Measurements from ENCODE around the gene HORMAD2.

The HORMAD2 gene

GRCh38 chr22:30121960-30122359 lies 41.7 kb downstream of the HORMAD2 start:
- Histone ChIP-seq H3K27ac (ENCODE audit: low read length) (no peak overlapping the region), H3K79me2 (ENCODE audit: insufficient read depth, low read length) (no peaks in the 10 kb centered on the region), H3K9ac (ENCODE audit: low read depth, low read length) (no peak overlapping the region), H3K4me2 (ENCODE audit: insufficient read depth, low read length) (no peak overlapping the region), H3K36me3 (ENCODE audit: insufficient read depth, low read length) (no peaks in the 10 kb centered on the region), H4K20me1 (ENCODE audit: insufficient read depth, low read length) (no peaks in the 10 kb centered on the region), H3K27me3 (ENCODE audit: insufficient read depth, low read length, poor library complexity) (no peaks in the 10 kb centered on the region), H3K4me1 (ENCODE audit: insufficient read depth, low read length) (no peaks in the 10 kb centered on the region), H3K9me3 (ENCODE audit: insufficient read depth, low read length, severe bottlenecking) (no peaks in the 10 kb centered on the region), H2AFZ (ENCODE audit: low read depth, low read length) (no peak overlapping the region), H3K4me3 (ENCODE audit: low read depth in 1 of 2, low read length in 2 of 2) (no peak overlapping the region)
- TF ChIP-seq CTCF (IDR thresholded peaks at IDR 0.05; ENCODE audit: borderline replicate concordance, extremely low read depth, low read length, poor library complexity, severe bottlenecking): no peak
- no peak for TF ChIP-seq EZH2 (IDR thresholded peaks at IDR 0.05; ENCODE audit: borderline replicate concordance, low read depth, low read length, severe bottlenecking)
- ATAC-seq (ENCODE audit: insufficient read depth, low read depth) (no peak), DNase-seq (no peak)

DNA sequence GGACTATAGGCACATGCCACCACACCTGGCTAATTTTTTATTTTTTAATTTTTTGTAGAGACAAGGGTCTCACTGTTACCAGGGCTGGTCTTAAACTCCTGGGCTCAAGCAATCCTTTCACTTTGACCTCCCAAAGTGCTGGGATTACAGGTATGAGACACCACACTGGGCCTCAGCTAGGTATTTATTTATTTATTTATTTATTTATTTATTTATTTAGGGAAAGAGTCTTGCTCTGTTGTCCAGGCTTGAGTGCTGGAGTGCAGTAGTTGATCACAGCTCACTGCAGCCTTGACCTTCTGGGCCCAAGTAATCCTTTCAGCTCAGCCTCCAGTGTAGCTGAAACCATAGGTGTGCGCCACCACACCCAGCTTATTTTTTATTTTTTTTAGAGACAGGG lies 43.2 kb downstream of the HORMAD2 start:
- Histone ChIP-seq H2AFZ (ENCODE audit: low read depth, low read length) (no peak overlapping the region), H3K4me3 (ENCODE audit: low read depth in 1 of 2, low read length in 2 of 2) (no peak overlapping the region), H3K4me1 (ENCODE audit: insufficient read depth, low read length) (no peaks in the 10 kb centered on the region), H3K79me2 (ENCODE audit: insufficient read depth, low read length) (no peaks in the 10 kb centered on the region), H3K36me3 (ENCODE audit: insufficient read depth, low read length) (no peaks in the 10 kb centered on the region), H3K4me2 (ENCODE audit: insufficient read depth, low read length) (no peak overlapping the region), H3K27ac (ENCODE audit: low read length) (no peak overlapping the region), H4K20me1 (ENCODE audit: insufficient read depth, low read length) (no peaks in the 10 kb centered on the region), H3K9ac (ENCODE audit: low read depth, low read length) (no peak overlapping the region), H3K27me3 (ENCODE audit: insufficient read depth, low read length, poor library complexity) (no peaks in the 10 kb centered on the region), H3K9me3 (ENCODE audit: insufficient read depth, low read length, severe bottlenecking) (no peaks in the 10 kb centered on the region)
- DNase-seq (no peak), ATAC-seq (ENCODE audit: insufficient read depth, low read depth) (no peak)
- TF ChIP-seq EZH2 (IDR thresholded peaks at IDR 0.05; ENCODE audit: borderline replicate concordance, low read depth, low read length, severe bottlenecking) (no peak), CTCF (IDR thresholded peaks at IDR 0.05; ENCODE audit: borderline replicate concordance, extremely low read depth, low read length, poor library complexity, severe bottlenecking) (no peak)

DNA sequence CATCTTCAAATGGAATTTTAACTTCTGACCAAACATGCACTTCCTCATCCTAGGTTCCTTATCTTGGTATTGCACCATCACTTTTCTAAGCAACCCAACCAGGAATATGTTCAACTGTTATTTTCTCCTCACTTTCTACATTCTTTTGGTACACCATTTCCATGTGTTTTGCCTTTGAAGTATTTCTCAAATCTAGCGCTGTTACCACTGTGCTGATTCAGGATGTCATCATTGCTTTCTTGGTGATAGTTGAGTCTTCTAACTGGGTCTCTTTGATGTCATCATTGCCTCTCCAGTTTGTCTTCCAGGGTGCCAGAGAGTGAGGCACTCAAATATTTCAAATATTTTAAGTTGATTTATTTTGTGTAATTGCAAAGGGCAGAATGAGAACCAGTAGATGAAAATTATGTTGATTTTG lies 47.5 kb downstream of the HORMAD2 start:
- no peak overlapping the region for H3K9ac ChIP-seq (ENCODE audit: low read depth, low read length)
- H3K79me2 ChIP-seq (ENCODE audit: insufficient read depth, low read length): no peaks in the 10 kb centered on the region
- H3K27ac ChIP-seq (ENCODE audit: low read length): no peak overlapping the region
- H3K4me3 ChIP-seq (ENCODE audit: low read depth in 1 of 2, low read length in 2 of 2): no peak overlapping the region
- TF ChIP-seq EZH2 (IDR thresholded peaks at IDR 0.05; ENCODE audit: borderline replicate concordance, low read depth, low read length, severe bottlenecking): no peak
- TF ChIP-seq CTCF (IDR thresholded peaks at IDR 0.05; ENCODE audit: borderline replicate concordance, extremely low read depth, low read length, poor library complexity, severe bottlenecking): no peak
- H3K4me1 ChIP-seq (ENCODE audit: insufficient read depth, low read length): peaks cover 8% of the 10 kb centered on the region
- H3K9me3 ChIP-seq (ENCODE audit: insufficient read depth, low read length, severe bottlenecking): no peaks in the 10 kb centered on the region
- no peak for DNase-seq
- no peaks in the 10 kb centered on the region for H3K27me3 ChIP-seq (ENCODE audit: insufficient read depth, low read length, poor library complexity)
- ATAC-seq (ENCODE audit: insufficient read depth, low read depth): no peak
- no peaks in the 10 kb centered on the region for H4K20me1 ChIP-seq (ENCODE audit: insufficient read depth, low read length)
- no peak overlapping the region for H2AFZ ChIP-seq (ENCODE audit: low read depth, low read length)
- no peak overlapping the region for H3K4me2 ChIP-seq (ENCODE audit: insufficient read depth, low read length)
- H3K36me3 ChIP-seq (ENCODE audit: insufficient read depth, low read length): no peaks in the 10 kb centered on the region

DNA sequence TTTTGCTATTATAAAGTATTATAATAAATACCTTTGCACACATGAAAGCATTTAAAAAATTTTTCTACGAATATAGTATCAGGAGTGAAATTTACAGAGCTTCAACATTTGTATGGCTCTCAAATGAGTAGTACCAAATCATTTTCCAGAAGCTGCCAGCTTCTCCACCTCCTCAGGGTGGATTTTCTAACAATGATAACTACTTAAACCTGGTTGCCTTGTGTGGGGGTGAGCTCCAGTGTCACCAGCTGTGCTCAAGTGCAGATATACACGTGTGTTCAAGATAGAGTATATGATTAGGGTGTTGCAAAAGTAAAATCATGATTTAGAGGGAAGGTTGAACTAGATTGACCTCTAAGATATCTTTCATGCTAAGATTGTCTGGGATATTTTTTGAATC lies 48.2 kb downstream of the HORMAD2 start:
- Histone ChIP-seq H3K79me2 (ENCODE audit: insufficient read depth, low read length) (no peaks in the 10 kb centered on the region), H3K4me1 (ENCODE audit: insufficient read depth, low read length) (peaks cover 8% of the 10 kb centered on the region), H3K36me3 (ENCODE audit: insufficient read depth, low read length) (no peaks in the 10 kb centered on the region), H3K27ac (ENCODE audit: low read length) (no peak overlapping the region), H3K9ac (ENCODE audit: low read depth, low read length) (no peak overlapping the region), H3K4me3 (ENCODE audit: low read depth in 1 of 2, low read length in 2 of 2) (no peak overlapping the region), H4K20me1 (ENCODE audit: insufficient read depth, low read length) (no peaks in the 10 kb centered on the region), H3K4me2 (ENCODE audit: insufficient read depth, low read length) (no peak overlapping the region), H3K27me3 (ENCODE audit: insufficient read depth, low read length, poor library complexity) (no peaks in the 10 kb centered on the region), H3K9me3 (ENCODE audit: insufficient read depth, low read length, severe bottlenecking) (no peaks in the 10 kb centered on the region), H2AFZ (ENCODE audit: low read depth, low read length) (no peak overlapping the region)
- TF ChIP-seq CTCF (IDR thresholded peaks at IDR 0.05; ENCODE audit: borderline replicate concordance, extremely low read depth, low read length, poor library complexity, severe bottlenecking) (no peak), EZH2 (IDR thresholded peaks at IDR 0.05; ENCODE audit: borderline replicate concordance, low read depth, low read length, severe bottlenecking) (no peak)
- DNase-seq (no peak), ATAC-seq (ENCODE audit: insufficient read depth, low read depth) (no peak)

All from DND-41 (cell line).